Fibroblast of lung (primary cell): ENCODE measurements around the gene DHX32. TPM values are rescaled to one million over a fixed set of nuclear protein-coding genes. Genes with fewer than 3 reads are reported as not detected.
"Not testable (repeated sequence)": the region's sequence is repeated elsewhere in the genome, so short reads cannot be mapped to it uniquely, and the experiment has no call there.

Source experiments
- DNase-seq, 2 donors: peaks; one replicate each; pipeline versions ENCODE4 v3.0.0 to v3.0.0-alpha.2; 2010; ENCODE audit warnings: low read depth in 2 of 2
- H2AFZ ChIP-seq: 2 replicates; pipeline ENCODE4 v1.5.1; 2012; ENCODE audit warnings: low read length, control low read depth, inconsistent platforms
- H3K27ac ChIP-seq: 2 replicates; pipeline ENCODE4 v1.5.1; 2011; ENCODE audit warnings: low read length, control low read depth; ENCODE audit not compliant: insufficient read depth
- H3K27me3 ChIP-seq: 2 replicates; pipeline ENCODE4 v1.5.1; 2011; ENCODE audit warnings: mild to moderate bottlenecking, low read length; ENCODE audit not compliant: control insufficient read depth, insufficient read depth
- H3K36me3 ChIP-seq: 2 replicates; pipeline ENCODE4 v1.5.1; 2011; ENCODE audit warnings: low read length; ENCODE audit not compliant: control insufficient read depth, insufficient read depth
- H3K4me1 ChIP-seq: 2 replicates; pipeline ENCODE4 v1.5.1; 2011; ENCODE audit warnings: low read length; ENCODE audit not compliant: control insufficient read depth, insufficient read depth; ENCODE audit errors: extremely low read depth
- H3K4me2 ChIP-seq: 2 replicates; pipeline ENCODE4 v1.5.1; 2011; ENCODE audit warnings: low read length, control low read depth; ENCODE audit not compliant: insufficient read depth; ENCODE audit errors: extremely low read depth
- H3K4me3 ChIP-seq, 4 experiments: fragments of 200-600 bp in 1 of 4; sonication (generic) in 1 of 4; replicated peaks in 1 of 4; 2 replicates each; pipeline ENCODE4 v1.5.1; 2011 to 2016; ENCODE audit warnings: low read length in 4 of 4, low read depth in 3 of 4, mild to moderate bottlenecking in 3 of 4, control low read depth in 2 of 4, inconsistent platforms in 1 of 4, mixed read lengths in 1 of 4; ENCODE audit not compliant: insufficient read depth in 1 of 4; ENCODE audit errors: control extremely low read depth in 1 of 4
- H3K79me2 ChIP-seq: 2 replicates; pipeline ENCODE4 v1.5.1; 2012; ENCODE audit warnings: mild to moderate bottlenecking, low read length, inconsistent platforms; ENCODE audit not compliant: control insufficient read depth, insufficient read depth
- H3K9ac ChIP-seq: 2 replicates; pipeline ENCODE4 v1.5.1; 2011; ENCODE audit warnings: mild to moderate bottlenecking, low read length, control low read depth; ENCODE audit not compliant: insufficient read depth
- H3K9me3 ChIP-seq: 2 replicates; pipeline ENCODE4 v1.5.1; 2012; ENCODE audit warnings: low read depth, low read length; ENCODE audit not compliant: control insufficient read depth, insufficient read depth
- H4K20me1 ChIP-seq: 2 replicates; pipeline ENCODE4 v1.5.1; 2011; ENCODE audit warnings: low read length; ENCODE audit not compliant: control insufficient read depth, insufficient read depth; ENCODE audit errors: extremely low read depth
- CTCF ChIP-seq, 2 donors: IDR thresholded peaks in 1 of 2; conservative IDR thresholded peaks in 1 of 2; 1 replicate in 1 of 2; 2 replicates in 1 of 2; pipeline ENCODE4 v1.5.1; 2011 to 2012; ENCODE audit warnings: low read length in 2 of 2, control low read depth in 1 of 2, inconsistent platforms in 1 of 2, low read depth in 1 of 2, mild to moderate bottlenecking in 1 of 2
- EZH2 ChIP-seq: IDR thresholded peaks from 2 replicates; pipeline ENCODE4 v1.5.1; 2012; ENCODE audit warnings: low read length, control low read depth, mild to moderate bottlenecking; ENCODE audit errors: missing control alignments
- polyA plus RNA-seq, 2 donors: library from polyadenylated mRNA; depleted of rRNA in 1 of 2; stranded (reverse) in 1 of 2; unstranded in 1 of 2; fragments of >200 nt; gene quantifications; 2 replicates each; pipeline ENCODE4 v1.2.1, GENCODE V29; 2011 to 2012; ENCODE audit warnings: missing spikeins in 1 of 2
- total RNA-seq: library from RNA; depleted of rRNA; stranded (reverse); fragments of >200 nt; gene quantifications from 2 replicates; pipeline ENCODE4 v1.2.1, GENCODE V29; 2014

Gene DHX32
- total and polyA plus RNA-seq, 2 donors (not counting 1 experiment from before 2014, with no cell fraction given) = 31.1 to 33.7 TPM

- Histone ChIP-seq H3K9ac (no peak overlapping the region), H2AFZ (no peak overlapping the region), H4K20me1 (no peaks in the 10 kb centered on the region), H3K9me3 (no peaks in the 10 kb centered on the region), H3K4me1 (no peaks in the 10 kb centered on the region), H3K4me3 (no peak overlapping the region), H3K36me3 (no peaks in the 10 kb centered on the region), H3K27me3 (no peaks in the 10 kb centered on the region), H3K27ac (no peak overlapping the region), H3K79me2 (no peaks in the 10 kb centered on the region), H3K4me2 (no peak overlapping the region)
- no peak for TF ChIP-seq CTCF (conservative IDR thresholded peaks at IDR 0.05 in 1 of 2, IDR thresholded peaks at IDR 0.05 in 1 of 2; ENCODE audit: low read depth in 1 of 2, low read length in 2 of 2)
- no peak for TF ChIP-seq EZH2
- no peak for DNase-seq
Observed at GRCh38 chr10:125911145-125911544, 30.1 kb upstream of the DHX32 start.

GRCh38 chr10:125909491-125909890 is 28.4 kb upstream of the DHX32 start:
- not testable (repeated sequence) for H3K4me2 ChIP-seq, H4K20me1 ChIP-seq, H3K79me2 ChIP-seq, H3K9ac ChIP-seq, H2AFZ ChIP-seq, H3K27me3 ChIP-seq, H3K9me3 ChIP-seq, H3K27ac ChIP-seq, H3K4me1 ChIP-seq, H3K4me3 ChIP-seq, H3K36me3 ChIP-seq, DNase-seq

GRCh38 chr10:125908813-125909212 is 27.7 kb upstream of the DHX32 start:
- H3K27me3 ChIP-seq, DNase-seq, H3K9ac ChIP-seq, H3K79me2 ChIP-seq, H3K4me2 ChIP-seq, H3K9me3 ChIP-seq, H3K4me1 ChIP-seq, H3K36me3 ChIP-seq, H4K20me1 ChIP-seq, H3K4me3 ChIP-seq, H3K27ac ChIP-seq, H2AFZ ChIP-seq: not testable (repeated sequence)

GRCh38 chr10:125907598-125907997 is 26.5 kb upstream of the DHX32 start:
- H3K9me3 ChIP-seq, H4K20me1 ChIP-seq, H3K4me3 ChIP-seq: not testable (repeated sequence)

GRCh38 chr10:125905069-125905994 is 24.2 kb upstream of the DHX32 start:
- not testable (repeated sequence) for H2AFZ ChIP-seq, H3K4me1 ChIP-seq, H3K4me3 ChIP-seq, H3K27me3 ChIP-seq, H3K4me2 ChIP-seq, H3K9ac ChIP-seq, H3K9me3 ChIP-seq, H4K20me1 ChIP-seq, DNase-seq, H3K36me3 ChIP-seq, H3K27ac ChIP-seq, H3K79me2 ChIP-seq

More at GRCh38 chr10:125907598-125907997, 26.5 kb upstream of the DHX32 start:
- not testable (repeated sequence) for H3K4me2 ChIP-seq, H3K27me3 ChIP-seq, H3K9ac ChIP-seq, H3K27ac ChIP-seq, H3K36me3 ChIP-seq, H3K4me1 ChIP-seq, DNase-seq, H2AFZ ChIP-seq, H3K79me2 ChIP-seq

- H3K4me3 ChIP-seq, H4K20me1 ChIP-seq, H3K9ac ChIP-seq, H3K79me2 ChIP-seq, H3K4me1 ChIP-seq, H3K4me2 ChIP-seq, H2AFZ ChIP-seq, H3K27me3 ChIP-seq, H3K36me3 ChIP-seq, H3K9me3 ChIP-seq, H3K27ac ChIP-seq: not testable (repeated sequence)
- peak in 1 of 2 donors; percentile 65 for DNase-seq
Observed at GRCh38 chr10:125903135-125903640, 22.1 kb upstream of the DHX32 start.
